HG02973 (cell line): ENCODE results near the gene CHD2.
"Not testable (repeated sequence)": the region's sequence is repeated elsewhere in the genome, so short reads cannot be mapped to it uniquely, and the experiment has no call there.

ENCODE experiments used
- ATAC-seq: cut with Tn5 transposase; IDR thresholded peaks from one replicate; pipeline ENCODE4 v1.9.1; 2021; ENCODE audit warnings: moderate library complexity; ENCODE audit not compliant: unreplicated experiment

Gene CHD2

DNA sequence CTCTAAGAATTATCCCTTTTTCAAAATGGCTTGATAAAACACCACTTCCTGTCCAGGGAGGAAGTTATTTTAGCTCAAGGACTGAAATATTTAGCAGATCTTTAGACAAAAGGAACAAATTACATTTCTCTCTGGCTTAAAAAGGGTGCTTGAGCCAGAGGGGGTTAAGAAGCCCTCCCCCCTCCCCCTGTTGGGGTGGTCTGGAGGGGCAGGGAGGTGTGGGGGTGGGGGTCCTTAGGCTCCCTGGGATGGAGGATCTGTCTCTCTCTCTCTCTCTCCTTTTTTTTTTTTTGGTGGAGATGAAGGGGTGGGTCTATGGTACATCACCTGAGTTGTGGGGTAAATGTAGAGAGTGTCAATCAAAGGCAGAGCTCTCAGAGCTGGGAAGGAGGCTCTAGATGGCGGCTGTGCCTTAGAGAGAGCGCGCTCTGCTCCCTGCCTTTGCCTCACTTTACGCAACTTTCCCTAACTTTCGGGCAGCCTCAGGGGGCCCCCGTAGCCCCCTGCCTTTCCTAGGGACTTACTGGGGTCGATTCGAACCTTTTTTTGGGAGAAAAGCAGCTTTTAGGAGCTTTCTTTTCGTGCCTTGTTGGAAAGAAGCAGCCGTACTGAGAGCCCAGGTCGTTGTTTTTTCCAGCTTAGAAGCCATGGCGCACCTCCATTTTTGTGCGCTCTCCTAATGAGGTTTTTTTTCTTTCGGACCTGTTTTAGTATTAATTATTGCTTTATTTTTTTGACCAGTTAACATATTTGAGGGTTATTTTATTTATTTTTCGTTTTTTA is at the start of gene CHD2:
TSS of gene CHD2 (plus strand) at position 377 of the 783 bp plus-strand sequence. CDS start 914 bp downstream, outside the sequence.
- peak; percentile 69 for ATAC-seq

DNA sequence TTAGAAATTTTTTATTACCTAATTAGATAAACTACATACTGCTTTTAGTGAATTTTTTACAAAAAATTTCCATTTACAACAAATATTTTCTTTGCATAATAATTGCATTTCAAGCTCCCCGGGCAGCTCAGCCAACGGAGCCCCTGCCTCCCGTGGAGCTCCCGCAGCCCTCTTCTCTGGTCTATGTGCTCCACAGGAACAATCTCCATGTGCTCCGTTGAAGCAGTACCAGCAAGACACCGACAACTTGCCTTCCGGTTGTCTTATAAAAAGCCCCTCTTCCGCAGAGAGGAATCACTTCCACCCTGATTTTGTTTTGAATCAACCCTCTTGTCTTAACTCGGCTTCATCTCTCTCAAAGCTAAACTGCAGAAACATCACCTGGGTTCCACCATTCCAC is 46.9 kb upstream of the CHD2 start:
- ATAC-seq = no peak

- ATAC-seq = no peak
These were observed 38.4 kb upstream of the CHD2 start for GRCh38 chr15:92861742-92862141.

GRCh38 chr15:92864127-92864814 is 35.9 kb upstream of the CHD2 start:
- no peak for ATAC-seq

DNA sequence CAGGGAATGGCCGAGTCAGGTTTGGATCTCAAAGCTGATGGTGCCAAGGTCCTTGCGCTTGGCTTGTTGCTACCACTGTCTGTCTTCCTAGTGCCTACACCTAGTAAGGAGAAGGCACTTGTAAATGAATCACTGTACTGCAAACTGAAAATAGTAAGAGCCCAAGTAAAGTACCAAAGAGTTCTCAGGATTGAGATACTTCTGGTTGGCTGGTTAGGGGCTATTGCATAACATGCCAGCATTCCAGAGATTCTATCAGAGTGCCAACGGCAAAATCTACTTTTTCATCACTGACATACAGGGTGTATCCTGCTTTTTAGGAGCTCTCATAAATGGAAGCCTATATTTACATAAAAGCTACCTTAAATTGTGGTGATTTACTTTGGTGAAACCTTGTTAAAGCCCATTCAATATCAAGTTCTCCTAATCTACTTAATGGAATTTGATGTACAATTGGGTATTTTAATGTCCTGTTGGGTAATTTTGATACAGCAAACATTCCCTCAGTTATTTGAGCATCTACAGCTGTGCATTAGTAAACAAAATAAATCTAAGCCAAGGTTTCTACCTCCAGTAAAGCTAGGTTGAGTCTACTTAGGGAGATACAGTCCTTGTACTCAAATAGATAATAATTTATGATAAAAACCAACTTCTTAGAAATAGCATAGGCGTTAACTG is 30.7 kb upstream of the CHD2 start:
- ATAC-seq = no peak

GRCh38 chr15:92870010-92870591 is 30.0 kb upstream of the CHD2 start:
- ATAC-seq = no peak

GRCh38 chr15:92872967-92873366 is 27.2 kb upstream of the CHD2 start:
- not testable (repeated sequence) for ATAC-seq

GRCh38 chr15:92877000-92877399 is 23.1 kb upstream of the CHD2 start:
- ATAC-seq = no peak

GRCh38 chr15:92877416-92877815 is 22.7 kb upstream of the CHD2 start:
- no peak for ATAC-seq

- no peak for ATAC-seq
These were observed 21.5 kb upstream of the CHD2 start for GRCh38 chr15:92878593-92879053.

DNA sequence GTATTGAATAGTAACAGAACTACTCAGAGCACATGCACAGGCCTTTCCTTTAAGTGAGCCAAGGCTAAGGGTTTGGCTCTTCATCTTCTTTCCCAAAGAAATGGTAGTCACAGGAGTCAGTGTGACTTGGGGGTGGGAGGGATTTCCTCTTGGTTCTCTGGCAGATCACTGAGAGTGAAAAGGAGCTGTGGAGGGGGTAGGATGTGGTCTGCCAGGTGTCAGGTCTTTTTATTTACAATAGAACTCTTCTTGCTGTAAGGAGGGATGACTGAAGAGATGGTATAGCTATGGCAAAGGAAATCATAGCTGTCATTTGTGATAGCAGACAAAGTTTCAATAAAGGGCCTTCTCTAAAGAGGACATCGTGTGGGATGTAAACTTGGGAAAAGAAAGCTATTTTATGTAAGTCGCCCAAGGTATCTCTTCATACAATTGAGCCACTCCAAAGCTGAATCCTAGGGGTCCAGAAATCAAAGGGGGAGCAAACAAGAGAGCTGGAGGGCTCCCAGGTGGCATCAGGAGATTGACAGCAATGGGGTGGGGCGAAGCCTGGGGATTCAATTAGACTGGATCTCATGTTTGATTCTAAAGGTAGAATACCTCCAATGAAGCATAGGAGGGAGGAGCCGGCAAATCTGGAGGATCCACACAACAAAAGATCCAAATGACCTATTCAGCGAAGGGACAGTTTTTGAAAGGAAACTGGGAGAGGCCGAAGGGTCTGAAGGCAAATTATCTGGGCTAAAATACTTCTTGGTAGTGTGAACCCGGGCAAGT is 20.0 kb upstream of the CHD2 start:
- ATAC-seq = no peak

- no peak for ATAC-seq
These were observed 19.3 kb upstream of the CHD2 start for GRCh38 chr15:92880796-92881195.

DNA sequence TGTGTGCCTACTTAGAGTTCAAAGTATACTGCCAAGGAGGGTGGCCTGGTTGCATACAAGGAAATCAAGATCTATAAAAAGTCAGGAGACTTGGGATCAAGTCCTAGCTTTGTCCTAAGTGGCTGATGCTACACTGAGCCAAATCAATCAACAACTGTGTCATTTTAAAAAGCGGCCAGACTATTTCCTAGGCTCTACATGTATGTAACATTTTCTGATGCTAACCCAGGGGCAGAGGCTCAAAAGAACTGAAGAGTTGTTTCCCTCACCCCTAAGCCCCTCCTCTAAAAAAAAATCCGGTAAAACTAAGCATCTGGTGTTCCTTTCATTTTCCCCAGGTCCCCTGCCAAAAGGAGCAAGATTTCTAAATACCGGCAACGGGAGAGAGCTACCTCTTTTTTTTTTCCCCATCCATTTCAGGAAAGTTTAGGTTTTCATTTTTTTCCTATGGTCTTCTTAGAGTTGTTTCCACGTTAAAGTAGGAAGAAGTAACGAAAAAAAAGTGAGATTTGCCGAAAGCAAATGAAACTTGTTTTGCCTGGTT is 18.8 kb upstream of the CHD2 start:
- ATAC-seq = no peak

GRCh38 chr15:92881802-92882696 is 18.1 kb upstream of the CHD2 start:
- ATAC-seq = peak; percentile 91

GRCh38 chr15:92882697-92883162 is 17.4 kb upstream of the CHD2 start:
- peak; percentile 55 for ATAC-seq

GRCh38 chr15:92883163-92883875 is 16.8 kb upstream of the CHD2 start:
- ATAC-seq = no peak

GRCh38 chr15:92883876-92884435 is 16.2 kb upstream of the CHD2 start:
- ATAC-seq = no peak
